Keratinocyte (primary cell): Measurements from ENCODE around the gene REXO2. TPM values are rescaled to one million over a fixed set of nuclear protein-coding genes. Genes with fewer than 3 reads are reported as not detected.

Experiments used
- DNase-seq: peaks from one replicate; pipeline ENCODE4 v3.0.0-alpha.2; 2011; ENCODE audit warnings: low read depth, missing footprints, low spot score
- FAIRE-seq: peaks from 2 replicates; lab custom pipeline; 2011; peaks lifted over from hg19 to GRCh38; lab: Jason Lieb, UNC
- H2AFZ ChIP-seq: 2 replicates; pipeline ENCODE4 v1.6.0; 2012; ENCODE audit warnings: low read length, control low read depth, inconsistent platforms; ENCODE audit not compliant: control insufficient read depth
- H3K27ac ChIP-seq: 2 replicates; pipeline ENCODE4 v1.5.1; 2011; ENCODE audit warnings: low read length; ENCODE audit not compliant: control insufficient read depth, insufficient read depth
- H3K27me3 ChIP-seq: 3 replicates; pipeline ENCODE4 v1.6.0; 2011; ENCODE audit warnings: low read length; ENCODE audit not compliant: control insufficient read depth, insufficient read depth; ENCODE audit errors: extremely low read depth
- H3K36me3 ChIP-seq, 2 experiments: 2 replicates in 1 of 2; 3 replicates in 1 of 2; pipeline ENCODE4 v1.5.1; 2011; ENCODE audit warnings: low read length in 2 of 2, mild to moderate bottlenecking in 1 of 2; ENCODE audit not compliant: control insufficient read depth in 2 of 2, insufficient read depth in 2 of 2; ENCODE audit errors: extremely low read depth in 1 of 2
- H3K4me1 ChIP-seq: 3 replicates; pipeline ENCODE4 v1.5.1; 2011; ENCODE audit warnings: low read length; ENCODE audit not compliant: control insufficient read depth, insufficient read depth; ENCODE audit errors: extremely low read depth
- H3K4me2 ChIP-seq: 3 replicates; pipeline ENCODE4 v1.6.0; 2011; ENCODE audit warnings: low read depth, low read length; ENCODE audit not compliant: control insufficient read depth, insufficient read depth; ENCODE audit errors: extremely low read depth
- H3K4me3 ChIP-seq, 3 experiments: fragments of 200-600 bp in 1 of 3; sonication (generic) in 1 of 3; 2 replicates in 2 of 3; 3 replicates in 1 of 3; pipeline ENCODE4 v1.5.1; 2011 to 2016; ENCODE audit warnings: low read length in 3 of 3, mild to moderate bottlenecking in 3 of 3, control low read depth in 2 of 3, inconsistent platforms in 1 of 3, low read depth in 1 of 3, mixed read lengths in 1 of 3, mixed run types in 1 of 3, moderate library complexity in 1 of 3; ENCODE audit not compliant: control insufficient read depth in 2 of 3, insufficient read depth in 2 of 3; ENCODE audit errors: extremely low read depth in 1 of 3
- H3K79me2 ChIP-seq: 2 replicates; pipeline ENCODE4 v1.6.0; 2012; ENCODE audit warnings: low read length; ENCODE audit not compliant: control insufficient read depth, insufficient read depth
- H3K9ac ChIP-seq: 3 replicates; pipeline ENCODE4 v1.6.0; 2011; ENCODE audit warnings: low read length; ENCODE audit not compliant: control insufficient read depth, insufficient read depth; ENCODE audit errors: extremely low read depth
- H3K9me1 ChIP-seq: 3 replicates; pipeline ENCODE4 v1.6.0; 2011; ENCODE audit warnings: low read length; ENCODE audit not compliant: control insufficient read depth, insufficient read depth; ENCODE audit errors: extremely low read depth
- H3K9me3 ChIP-seq: 2 replicates; pipeline ENCODE4 v1.5.1; 2012; ENCODE audit warnings: low read depth, low read length; ENCODE audit not compliant: control insufficient read depth
- H4K20me1 ChIP-seq: 3 replicates; pipeline ENCODE4 v1.6.0; 2011; ENCODE audit warnings: low read length; ENCODE audit not compliant: control insufficient read depth, insufficient read depth; ENCODE audit errors: extremely low read depth
- EZH2 ChIP-seq: IDR thresholded peaks from one replicate; pipeline ENCODE4 v1.6.1; 2012; ENCODE audit warnings: inconsistent platforms, mild to moderate bottlenecking, low read length, moderate library complexity
- dilution Hi-C: fragments of 300-500 bp; cut with MboI; formaldehyde crosslinking; loops from one replicate; pipeline ENCODE4 v1.7.0; 2020; ENCODE audit warnings: low sequenced_read_pairs; ENCODE audit not compliant: extremely low pct_ligation_motif_present
- polyA minus RNA-seq, 3 experiments: library from RNA; depleted of rRNA, polyadenylated mRNA; stranded (reverse); fragments of >200 nt; gene quantifications; 1 replicate in 1 of 3; 2 replicates in 1 of 3; 3 replicates in 1 of 3; pipeline ENCODE4 v1.2.3, GENCODE V29; 2011
- polyA plus RNA-seq, 5 experiments: library from polyadenylated mRNA; depleted of rRNA in 3 of 5; stranded (reverse) in 3 of 5; stranded (forward) in 1 of 5; unstranded in 1 of 5; fragments of >200 nt; gene quantifications; 1 replicate in 1 of 5; 2 replicates in 3 of 5; 3 replicates in 1 of 5; pipeline versions ENCODE4 v1.2.1 to v1.2.3, GENCODE V29; 2011 to 2012; ENCODE audit warnings: missing spikeins in 2 of 5, low read depth in 1 of 5, low replicate concordance in 1 of 5
- TF ChIP-seq, protein P1 (sequence below), 3 experiments: IDR thresholded peaks in 1 of 3; conservative IDR thresholded peaks in 1 of 3; optimal IDR thresholded peaks in 1 of 3; 2 replicates in 2 of 3; 3 replicates in 1 of 3; pipeline versions ENCODE3 to v1.5.1; 2011; ENCODE audit warnings: low read length in 3 of 3, mild to moderate bottlenecking in 3 of 3, moderate library complexity in 2 of 3, control low read depth in 1 of 3, inconsistent platforms in 1 of 3; ENCODE audit not compliant: insufficient read depth in 2 of 3; ENCODE audit errors: extremely low read depth in 1 of 3

REXO2 gene
- polyA plus RNA-seq (250 to 381 TPM (median 270 TPM) in 3 replicates), polyA minus RNA-seq (24.1 to 89.5 TPM (median 55.5 TPM) in 3 replicates)
- 185 TPM for polyA plus RNA-seq (2011; ENCODE audit: low read depth)
- 234 and 465 TPM in 2 replicates for polyA plus RNA-seq (2011; cell fraction: cytosol; rRNA removed)
- polyA plus RNA-seq (2011; cell fraction: nucleus; rRNA removed): 178 and 257 TPM in 2 replicates
- 158 and 191 TPM in 2 replicates for polyA plus RNA-seq (2012; ENCODE audit: low replicate concordance)
- 243 TPM for polyA minus RNA-seq (2011; cell fraction: cytosol; rRNA and poly(A)+ RNA removed)
- 37.0 and 65.9 TPM in 2 replicates for polyA minus RNA-seq (2011; cell fraction: nucleus; rRNA and poly(A)+ RNA removed)

DNA sequence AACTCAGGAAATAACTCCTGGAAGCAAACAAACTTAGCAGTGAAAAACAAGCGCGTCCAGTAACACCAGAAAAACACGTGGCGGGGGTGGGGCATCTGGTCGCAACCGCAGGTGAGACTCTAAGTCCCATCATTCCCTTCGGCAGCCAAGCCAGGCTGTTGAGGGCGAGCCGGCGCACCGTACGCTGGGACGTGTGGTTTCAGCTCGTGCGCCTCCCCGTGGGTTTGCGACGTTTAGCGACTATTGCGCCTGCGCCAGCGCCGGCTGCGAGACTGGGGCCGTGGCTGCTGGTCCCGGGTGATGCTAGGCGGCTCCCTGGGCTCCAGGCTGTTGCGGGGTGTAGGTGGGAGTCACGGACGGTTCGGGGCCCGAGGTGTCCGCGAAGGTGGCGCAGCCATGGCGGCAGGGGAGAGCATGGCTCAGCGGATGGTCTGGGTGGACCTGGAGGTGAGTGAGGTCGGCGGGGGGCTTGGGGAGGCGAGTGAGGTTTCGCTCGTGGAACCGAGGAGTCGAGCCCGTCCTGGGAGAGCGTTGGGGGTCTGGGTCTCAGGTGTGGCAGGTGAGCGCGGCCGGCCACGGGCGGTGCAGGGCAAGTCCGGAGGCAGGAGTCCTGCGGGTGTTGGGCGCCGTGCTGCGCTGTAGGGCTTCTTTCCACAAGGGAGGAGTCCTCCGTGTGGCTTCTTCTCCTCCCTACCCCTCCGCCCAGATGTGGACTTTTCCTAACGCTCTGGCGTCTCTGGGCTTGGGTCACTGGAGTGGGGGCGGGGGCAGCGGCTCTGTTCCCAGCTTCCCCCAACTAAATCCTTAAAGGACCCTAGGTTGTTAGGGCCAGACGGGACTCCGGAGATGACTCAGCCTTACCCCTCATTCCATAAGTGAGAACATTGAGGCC is at the start of gene REXO2:
TSS of gene REXO2 (plus strand) at position 239 of the 892 bp plus-strand sequence. CDS start at position 301, 62 bp downstream.
- peak within 1 kb of the TSS; percentile 73 to 100 (median 82) for H3K4me3 ChIP-seq
- H4K20me1 ChIP-seq: no peaks in the 10 kb centered on the region
- peak; percentile 70 for DNase-seq
- H3K27ac ChIP-seq: peak within 1 kb of the TSS; percentile 74
- dilution Hi-C loops: no loop called here
- H3K9me3 ChIP-seq: no peaks in the 10 kb centered on the region
- peaks cover 5 to 12% of the 10 kb centered on the region in 2 experiments for H3K36me3 ChIP-seq
- H3K4me2 ChIP-seq: peak within 1 kb of the TSS; percentile 70
- H3K9ac ChIP-seq: peak within 1 kb of the TSS; percentile 94
- no peaks in the 10 kb centered on the region for H3K27me3 ChIP-seq
- H3K4me1 ChIP-seq: peaks cover 20% of the 10 kb centered on the region
- FAIRE-seq: peak; percentile 20
- H3K79me2 ChIP-seq: peaks cover 51% of the 10 kb centered on the region
- peak within 1 kb of the TSS; percentile 93 for H2AFZ ChIP-seq
- no peaks in the 10 kb centered on the region for H3K9me1 ChIP-seq
- TF ChIP-seq EZH2: no peak
- TF ChIP-seq, protein P1, sequence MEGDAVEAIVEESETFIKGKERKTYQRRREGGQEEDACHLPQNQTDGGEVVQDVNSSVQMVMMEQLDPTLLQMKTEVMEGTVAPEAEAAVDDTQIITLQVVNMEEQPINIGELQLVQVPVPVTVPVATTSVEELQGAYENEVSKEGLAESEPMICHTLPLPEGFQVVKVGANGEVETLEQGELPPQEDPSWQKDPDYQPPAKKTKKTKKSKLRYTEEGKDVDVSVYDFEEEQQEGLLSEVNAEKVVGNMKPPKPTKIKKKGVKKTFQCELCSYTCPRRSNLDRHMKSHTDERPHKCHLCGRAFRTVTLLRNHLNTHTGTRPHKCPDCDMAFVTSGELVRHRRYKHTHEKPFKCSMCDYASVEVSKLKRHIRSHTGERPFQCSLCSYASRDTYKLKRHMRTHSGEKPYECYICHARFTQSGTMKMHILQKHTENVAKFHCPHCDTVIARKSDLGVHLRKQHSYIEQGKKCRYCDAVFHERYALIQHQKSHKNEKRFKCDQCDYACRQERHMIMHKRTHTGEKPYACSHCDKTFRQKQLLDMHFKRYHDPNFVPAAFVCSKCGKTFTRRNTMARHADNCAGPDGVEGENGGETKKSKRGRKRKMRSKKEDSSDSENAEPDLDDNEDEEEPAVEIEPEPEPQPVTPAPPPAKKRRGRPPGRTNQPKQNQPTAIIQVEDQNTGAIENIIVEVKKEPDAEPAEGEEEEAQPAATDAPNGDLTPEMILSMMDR (optimal IDR thresholded peaks at IDR 0.05 in 1 of 3, IDR thresholded peaks at IDR 0.05 in 1 of 3, conservative IDR thresholded peaks at IDR 0.05 in 1 of 3; ENCODE audit: extremely low read depth in 1 of 3, insufficient read depth in 2 of 3, low read length in 3 of 3): peak; percentile 26 to 58 (median 37)

DNA sequence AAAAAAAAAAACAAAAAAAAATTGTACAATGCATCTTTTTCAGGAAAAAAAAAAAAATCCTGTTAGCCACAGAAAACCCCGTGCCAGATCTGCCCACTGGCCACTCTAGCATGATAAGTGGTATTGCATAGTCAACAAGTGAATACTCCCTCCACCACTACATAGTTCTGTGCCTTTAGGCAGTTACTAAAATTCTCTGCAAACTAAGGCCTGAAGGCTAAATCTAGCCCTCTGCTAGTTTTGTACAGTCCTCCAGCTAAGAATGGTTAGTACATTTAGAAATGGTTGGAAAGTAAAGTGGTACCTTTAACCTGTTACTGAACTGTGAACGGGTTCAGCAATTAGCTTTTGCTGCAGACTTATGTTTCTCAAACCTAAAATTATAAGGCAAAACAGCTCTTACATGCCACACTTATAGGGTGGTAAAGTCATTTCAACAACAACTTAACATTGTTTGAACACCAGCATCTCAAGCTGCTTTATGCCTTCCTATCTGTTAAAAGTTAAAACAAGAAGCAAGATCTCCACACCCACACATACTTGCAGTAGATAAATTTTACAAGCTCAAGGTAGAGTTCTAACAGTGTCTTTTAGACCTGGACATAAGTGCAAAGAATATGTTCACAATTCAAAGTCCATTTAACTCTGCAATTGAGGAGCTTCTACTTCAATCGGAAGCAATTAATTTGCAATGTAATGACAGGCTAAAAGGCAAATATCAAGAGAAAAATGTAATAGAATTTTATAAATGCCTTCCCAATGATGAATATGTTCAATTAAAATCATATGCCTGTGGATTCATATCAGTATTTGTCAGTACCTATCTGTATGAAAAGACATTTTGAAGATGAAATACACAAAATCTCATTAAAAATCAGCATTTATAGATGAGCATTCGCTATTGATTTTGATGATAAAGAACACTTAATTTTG is 46.3 kb upstream of the REXO2 start:
- Histone ChIP-seq H3K36me3 (no peaks in the 10 kb centered on the region), H4K20me1 (no peaks in the 10 kb centered on the region), H3K79me2 (no peaks in the 10 kb centered on the region), H3K27ac (no peak overlapping the region), H3K4me2 (no peak overlapping the region), H3K9ac (no peak overlapping the region), H2AFZ (no peak overlapping the region), H3K4me3 (no peak overlapping the region), H3K4me1 (peaks cover 11% of the 10 kb centered on the region), H3K27me3 (no peaks in the 10 kb centered on the region), H3K9me1 (no peaks in the 10 kb centered on the region), H3K9me3 (no peaks in the 10 kb centered on the region)
- TF ChIP-seq, protein P1 (optimal IDR thresholded peaks at IDR 0.05 in 1 of 3, IDR thresholded peaks at IDR 0.05 in 1 of 3, conservative IDR thresholded peaks at IDR 0.05 in 1 of 3; ENCODE audit: extremely low read depth in 1 of 3, insufficient read depth in 2 of 3, low read length in 3 of 3): no peak
- TF ChIP-seq EZH2: no peak
- DNase-seq: no peak
- FAIRE-seq: no peak
- dilution Hi-C loops: no loop called here
